ENCODE results near the gene MIGA2.

GRCh38 chr9:129101279-129101678 is 64.9 kb downstream of the MIGA2 start:
- TF ChIP-seq CTCF (IDR thresholded peaks at IDR 0.05; ENCODE audit: low read length) (no peak), EZH2 (IDR thresholded peaks at IDR 0.05; ENCODE audit: borderline replicate concordance, low read length) (no peak)
